A673 (cell line): ENCODE results near the gene FGF14. TPM values are rescaled to one million over a fixed set of nuclear protein-coding genes. Genes with fewer than 3 reads are reported as not detected.

ENCODE experiments used
- BruUV-seq: library from RNA; stranded (reverse); fragments of 400-500 nt; replicated peaks from 2 replicates; lab custom pipeline; 2021; lab: Mats Ljungman, UMichigan
- CTCF ChIA-PET: fragments of 300-600 bp; sonication (Branson Sonifier 250); formaldehyde crosslinking; loops from one replicate; lab custom pipeline; 2022; ENCODE audit warnings: antibody characterized with exemption; lab: Charles Lee
- POLR2A ChIA-PET: fragments of 300-600 bp; sonication (Branson Sonifier 250); formaldehyde crosslinking; loops from one replicate; lab custom pipeline; 2022; ENCODE audit warnings: antibody characterized with exemption; ENCODE audit not compliant: low non-redundant PET; lab: Charles Lee
- DNase-seq: peaks from one replicate; pipeline ENCODE4 v3.0.0-alpha.2; 2015; ENCODE audit warnings: low spot score
- H3K27ac ChIP-seq: fragments of 200-600 bp; sonication (generic); 2 replicates; pipeline ENCODE4 v1.5.1; 2016; ENCODE audit warnings: mixed run types, low read depth, mild to moderate bottlenecking, mixed read lengths, antibody characterized with exemption, low read length; ENCODE audit not compliant: poor library complexity, severe bottlenecking
- H3K27me3 ChIP-seq: fragments of 200-600 bp; sonication (generic); replicated peaks from 2 replicates; pipeline ENCODE4 v1.6.1; 2017; ENCODE audit warnings: mixed run types, low read depth, mild to moderate bottlenecking, mixed read lengths, antibody characterized with exemption, low read length; ENCODE audit not compliant: insufficient read depth, poor library complexity
- H3K36me3 ChIP-seq: fragments of 200-600 bp; sonication (generic); 2 replicates; pipeline ENCODE4 v1.6.1; 2016; ENCODE audit warnings: mixed run types, mild to moderate bottlenecking, mixed read lengths, antibody characterized with exemption, low read length; ENCODE audit not compliant: insufficient read depth, poor library complexity, severe bottlenecking
- H3K4me1 ChIP-seq: fragments of 200-600 bp; sonication (generic); 2 replicates; pipeline ENCODE4 v1.6.1; 2017; ENCODE audit warnings: mixed run types, mild to moderate bottlenecking, mixed read lengths, antibody characterized with exemption, low read length; ENCODE audit not compliant: insufficient read depth, poor library complexity, severe bottlenecking
- H3K4me3 ChIP-seq: fragments of 200-600 bp; sonication (generic); 2 replicates; pipeline ENCODE4 v1.5.1; 2016; ENCODE audit warnings: low read depth, mixed run types, mild to moderate bottlenecking, mixed read lengths, low read length; ENCODE audit not compliant: poor library complexity, severe bottlenecking
- H3K9me3 ChIP-seq: fragments of 200-600 bp; sonication (generic); 2 replicates; pipeline ENCODE4 v1.6.1; 2016; ENCODE audit warnings: mixed run types, low read depth, mild to moderate bottlenecking, mixed read lengths, antibody characterized with exemption, low read length; ENCODE audit not compliant: poor library complexity, severe bottlenecking
- CTCF ChIP-seq: fragments of 300-800, 200-600 bp; sonication (generic); conservative IDR thresholded peaks from 2 replicates; pipeline ENCODE4 v1.5.1; 2017; ENCODE audit warnings: low read depth, mild to moderate bottlenecking, antibody characterized with exemption, low read length, moderate library complexity, mixed read lengths
- EZH2 ChIP-seq: fragments of 200-600 bp; sonication (generic); IDR thresholded peaks from 2 replicates; pipeline ENCODE4 v1.6.1; 2017; ENCODE audit warnings: borderline replicate concordance, low read depth, mild to moderate bottlenecking, mixed read lengths, antibody characterized with exemption, low read length; ENCODE audit not compliant: poor library complexity, severe bottlenecking
- intact Hi-C: fragments of 100-400 bp; cut with micrococcal nuclease; formaldehyde crosslinking; loops from one replicate; pipeline ENCODE4 v1.10.0; 2022; ENCODE audit not compliant: unreplicated experiment
- total RNA-seq: library from RNA; stranded (reverse); gene quantifications from 2 replicates; pipeline ENCODE4 v1.2.3, GENCODE V29; 2021

The FGF14 gene
- total RNA-seq, 1 experiment from 2014 or later: 19.7 TPM

GRCh38 chr13:102311419-102311796 lies 90.4 kb downstream of the FGF14 start:
- Histone ChIP-seq H3K4me3 (no peak overlapping the region), H3K36me3 (no peaks in the 10 kb centered on the region), H3K9me3 (no peaks in the 10 kb centered on the region), H3K4me1 (peaks cover 68% of the 10 kb centered on the region), H3K27ac (peak overlapping the region; percentile 36), H3K27me3 (no peaks in the 10 kb centered on the region)
- ChIA-PET CTCF (no interaction called here), POLR2A (interaction anchor here (0.6 kb wide), 1 partner anchor 90 kb away, joined by 8 read pairs; no protein-coding TSS in a partner anchor)
- no peak for DNase-seq
- intact Hi-C loops: no loop called here
- TF ChIP-seq CTCF (no peak), EZH2 (no peak)
- BruUV-seq: no TSS peak

GRCh38 chr13:102310691-102311418 lies 91.0 kb downstream of the FGF14 start:
- intact Hi-C loops: no loop called here
- no peak for DNase-seq
- no TSS peak for BruUV-seq
- TF ChIP-seq CTCF: no peak
- TF ChIP-seq EZH2: no peak
- H3K27me3 ChIP-seq: no peaks in the 10 kb centered on the region
- H3K4me3 ChIP-seq: no peak overlapping the region
- H3K27ac ChIP-seq: peak overlapping the region; percentile 36
- ChIA-PET POLR2A (interaction anchor here (0.6 kb wide), 1 partner anchor 90 kb away, joined by 8 read pairs; no protein-coding TSS in a partner anchor), CTCF (no interaction called here)
- peaks cover 72% of the 10 kb centered on the region for H3K4me1 ChIP-seq
- H3K36me3 ChIP-seq: no peaks in the 10 kb centered on the region
- H3K9me3 ChIP-seq: no peaks in the 10 kb centered on the region

GRCh38 chr13:102309110-102309509 lies 92.7 kb downstream of the FGF14 start:
- peak; percentile 56 for DNase-seq
- POLR2A ChIA-PET: no interaction called here
- Histone ChIP-seq H3K9me3 (no peaks in the 10 kb centered on the region), H3K27me3 (no peaks in the 10 kb centered on the region), H3K36me3 (no peaks in the 10 kb centered on the region), H3K4me1 (peaks cover 66% of the 10 kb centered on the region), H3K27ac (peak overlapping the region; percentile 6), H3K4me3 (no peak overlapping the region)
- CTCF ChIA-PET: no interaction called here
- BruUV-seq: no TSS peak
- TF ChIP-seq CTCF (no peak), EZH2 (no peak)
- intact Hi-C loops: no loop called here
